Peyer's patch (tissue), 4 donors: ENCODE measurements around the gene GABBR2. TPM values are rescaled to one million over a fixed set of nuclear protein-coding genes. Genes with fewer than 3 reads are reported as not detected.

Experiments used
- DNase-seq, 3 donors: peaks; one replicate each; pipeline ENCODE4 v3.0.0-alpha.2; 2017 to 2019
- H3K27ac ChIP-seq, 4 donors: fragments of 200-600 bp; sonication (generic); one replicate each; pipeline ENCODE4 v1.5.1; 2016 to 2019
- H3K27me3 ChIP-seq, 2 donors: fragments of 200-600 bp; sonication (generic); one replicate each; pipeline ENCODE4 v1.5.1; 2019
- H3K36me3 ChIP-seq, 3 donors: fragments of 200-600 bp; sonication (generic); one replicate each; pipeline ENCODE4 v1.5.1; 2016 to 2019
- H3K4me1 ChIP-seq, 4 donors: fragments of 200-600 bp; sonication (generic); one replicate each; pipeline ENCODE4 v1.5.1; 2016 to 2019
- H3K4me3 ChIP-seq, 4 donors: fragments of 200-600 bp; sonication (generic); 1 replicate in 3 of 4; 2 replicates in 1 of 4; pipeline ENCODE4 v1.5.1; 2016 to 2019; ENCODE audit warnings: mild to moderate bottlenecking in 1 of 4
- H3K9me3 ChIP-seq, 4 donors: fragments of 200-600 bp; sonication (generic); one replicate each; pipeline ENCODE4 v1.5.1; 2016 to 2019; ENCODE audit warnings: mild to moderate bottlenecking in 1 of 4
- CTCF ChIP-seq, 6 experiments: fragments of 450-650 bp in 4 of 6; fragments of 200-600 bp in 2 of 6; sonication (generic) in 1 of 6; IDR thresholded peaks; one replicate each; pipeline ENCODE4 v1.5.1; 2017 to 2019; ENCODE audit warnings: antibody characterized with exemption in 6 of 6, mild to moderate bottlenecking in 3 of 6, moderate library complexity in 1 of 6
- POLR2A ChIP-seq, 2 donors: fragments of 450-650 bp; IDR thresholded peaks; one replicate each; pipeline ENCODE4 v1.5.1; 2017; ENCODE audit warnings: antibody characterized with exemption in 2 of 2, mild to moderate bottlenecking in 2 of 2, moderate library complexity in 2 of 2
- total RNA-seq, 4 donors: library from RNA; depleted of rRNA; stranded (reverse); fragments of >200 nt; gene quantifications; one replicate each; pipeline ENCODE4 v1.1.0, GENCODE V29; 2016

The GABBR2 gene
- total RNA-seq, 4 donors from 2014 or later = not detected

- H3K4me3 ChIP-seq = no peak overlapping the region
- H3K36me3 ChIP-seq = no peaks in the 10 kb centered on the region
- no peaks in the 10 kb centered on the region for H3K27me3 ChIP-seq
- no peaks in the 10 kb centered on the region for H3K9me3 ChIP-seq
- TF ChIP-seq CTCF (IDR thresholded peaks at IDR 0.05) (no peak), POLR2A (IDR thresholded peaks at IDR 0.05) (no peak)
- no peak for DNase-seq
- no peak overlapping the region for H3K27ac ChIP-seq
- no peaks in the 10 kb centered on the region for H3K4me1 ChIP-seq
These were observed 227.1 kb downstream of the GABBR2 start for GRCh38 chr9:98481676-98482075.

- no peak for TF ChIP-seq POLR2A (IDR thresholded peaks at IDR 0.05)
- Histone ChIP-seq H3K4me3 (no peak overlapping the region), H3K9me3 (no peaks in the 10 kb centered on the region), H3K4me1 (no peaks in the 10 kb centered on the region), H3K36me3 (no peaks in the 10 kb centered on the region), H3K27ac (no peak overlapping the region), H3K27me3 (no peaks in the 10 kb centered on the region)
- no peak for DNase-seq
These were observed 228.5 kb downstream of the GABBR2 start for GRCh38 chr9:98479967-98480847.

GRCh38 chr9:98479449-98479848 is 229.3 kb downstream of the GABBR2 start:
- Histone ChIP-seq H3K9me3 (no peaks in the 10 kb centered on the region), H3K4me3 (no peak overlapping the region), H3K27ac (no peak overlapping the region), H3K27me3 (no peaks in the 10 kb centered on the region), H3K36me3 (no peaks in the 10 kb centered on the region), H3K4me1 (no peaks in the 10 kb centered on the region)
- DNase-seq = no peak
- no peak for TF ChIP-seq CTCF (IDR thresholded peaks at IDR 0.05)
- TF ChIP-seq POLR2A (IDR thresholded peaks at IDR 0.05) = no peak

GRCh38 chr9:98477884-98478283 is 230.9 kb downstream of the GABBR2 start:
- no peak for DNase-seq
- no peaks in the 10 kb centered on the region for H3K36me3 ChIP-seq
- no peaks in the 10 kb centered on the region for H3K27me3 ChIP-seq
- TF ChIP-seq POLR2A (IDR thresholded peaks at IDR 0.05) (no peak), CTCF (IDR thresholded peaks at IDR 0.05) (no peak)
- no peaks in the 10 kb centered on the region for H3K4me1 ChIP-seq
- H3K9me3 ChIP-seq = no peaks in the 10 kb centered on the region
- H3K27ac ChIP-seq = no peak overlapping the region
- no peak overlapping the region for H3K4me3 ChIP-seq

- Histone ChIP-seq H3K27me3 (no peaks in the 10 kb centered on the region), H3K9me3 (no peaks in the 10 kb centered on the region), H3K36me3 (no peaks in the 10 kb centered on the region), H3K27ac (no peak overlapping the region), H3K4me1 (no peaks in the 10 kb centered on the region), H3K4me3 (no peak overlapping the region)
- TF ChIP-seq POLR2A (IDR thresholded peaks at IDR 0.05) (no peak), CTCF (IDR thresholded peaks at IDR 0.05) (no peak)
- peak in 1 of 3 donors; percentile 54 for DNase-seq
These were observed 236.5 kb downstream of the GABBR2 start for GRCh38 chr9:98472216-98472615.

GRCh38 chr9:98471185-98471584 is 237.6 kb downstream of the GABBR2 start:
- no peak for TF ChIP-seq CTCF (IDR thresholded peaks at IDR 0.05)
- TF ChIP-seq POLR2A (IDR thresholded peaks at IDR 0.05) = no peak
- Histone ChIP-seq H3K27ac (no peak overlapping the region), H3K4me3 (no peak overlapping the region), H3K4me1 (no peaks in the 10 kb centered on the region), H3K36me3 (no peaks in the 10 kb centered on the region), H3K27me3 (no peaks in the 10 kb centered on the region), H3K9me3 (no peaks in the 10 kb centered on the region)
- DNase-seq = no peak
